Measurements from ENCODE around the gene C20orf96.

- TF ChIP-seq CTCF (IDR thresholded peaks at IDR 0.05; ENCODE audit: low read depth, low read length) (no peak), POLR2A (IDR thresholded peaks at IDR 0.05; ENCODE audit: extremely low read depth, insufficient read length) (no peak), MYC (IDR thresholded peaks at IDR 0.05; ENCODE audit: low read depth, low read length) (no peak)
- TF ChIP-seq, protein P1, sequence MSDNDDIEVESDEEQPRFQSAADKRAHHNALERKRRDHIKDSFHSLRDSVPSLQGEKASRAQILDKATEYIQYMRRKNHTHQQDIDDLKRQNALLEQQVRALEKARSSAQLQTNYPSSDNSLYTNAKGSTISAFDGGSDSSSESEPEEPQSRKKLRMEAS (IDR thresholded peaks at IDR 0.05; ENCODE audit: low read depth, low read length), result no peak
Observed at GRCh38 chr20:257419-257818, 33.1 kb downstream of the C20orf96 start, which contains the start of gene DEFB132.
